CD4-positive, alpha-beta T cell treated with Interleukin-2 at 100 ng/mL for 4 hours (primary cell): ENCODE data around the gene PRR4.

Experiments
- DNase-seq: peaks from one replicate; pipeline ENCODE4 v3.0.0-alpha.2; 2020; ENCODE audit warnings: low spot score

The PRR4 gene

GRCh38 chr12:10849425-10849878 lies at the start of gene PRR4:
TSS of gene PRR4 (minus strand) at chr12:10849475. CDS start at chr12:10849437, 38 bp downstream.
- DNase-seq, result no peak

GRCh38 chr12:10896854-10897253 lies 47.6 kb upstream of the PRR4 start:
- no peak for DNase-seq

GRCh38 chr12:10891937-10892336 lies 42.7 kb upstream of the PRR4 start:
- DNase-seq, result no peak

GRCh38 chr12:10889226-10889625 lies 40.0 kb upstream of the PRR4 start:
- DNase-seq, result no peak

GRCh38 chr12:10884086-10884725 lies 34.9 kb upstream of the PRR4 start, which contains the start of gene PRH1:
TSS of gene PRH1 (minus strand) at chr12:10884255. CDS start at chr12:10884217, 38 bp downstream.
- no peak for DNase-seq

- no peak for DNase-seq
Measured at GRCh38 chr12:10873378-10873777, 24.1 kb upstream of the PRR4 start.

GRCh38 chr12:10867381-10867780 lies 18.1 kb upstream of the PRR4 start:
- DNase-seq, result no peak

GRCh38 chr12:10863512-10864218 lies 14.4 kb upstream of the PRR4 start:
- DNase-seq, result no peak

- DNase-seq, result no peak
Measured at GRCh38 chr12:10861366-10861765, 12.1 kb upstream of the PRR4 start.

- DNase-seq, result no peak
Measured at GRCh38 chr12:10855807-10856206, 6.5 kb upstream of the PRR4 start.

- DNase-seq, result no peak
Measured at GRCh38 chr12:10853776-10854175, 4.5 kb upstream of the PRR4 start.

- no peak for DNase-seq
Measured at GRCh38 chr12:10851243-10851858, 2.1 kb upstream of the PRR4 start.

GRCh38 chr12:10847744-10848143 lies 1.5 kb downstream of the PRR4 start:
- DNase-seq, result no peak

GRCh38 chr12:10842862-10843261 lies 6.4 kb downstream of the PRR4 start:
- DNase-seq, result no peak

- no peak for DNase-seq
Measured at GRCh38 chr12:10838461-10838860, 10.8 kb downstream of the PRR4 start.

GRCh38 chr12:10829994-10830393 lies 19.3 kb downstream of the PRR4 start:
- DNase-seq, result no peak

- no peak for DNase-seq
Measured at GRCh38 chr12:10826258-10826657, 23.0 kb downstream of the PRR4 start, which contains the start of gene TAS2R10. TSS of gene TAS2R10 (minus strand) at chr12:10826358. CDS start at chr12:10826269, 89 bp downstream.

- no peak for DNase-seq
Measured at GRCh38 chr12:10824957-10825356, 24.3 kb downstream of the PRR4 start.

- no peak for DNase-seq
Measured at GRCh38 chr12:10811883-10812536, 37.3 kb downstream of the PRR4 start.

GRCh38 chr12:10810068-10810467 lies 39.2 kb downstream of the PRR4 start, which contains the start of gene TAS2R9:
TSS of gene TAS2R9 (minus strand) at chr12:10810168. CDS start at chr12:10810075, 93 bp downstream.
- no peak for DNase-seq

- no peak for DNase-seq
Measured at GRCh38 chr12:10807186-10807585, 42.1 kb downstream of the PRR4 start, which contains the start of gene TAS2R8. TSS of gene TAS2R8 (minus strand) at chr12:10807286. CDS start at chr12:10806980, 306 bp downstream.

- no peak for DNase-seq
Measured at GRCh38 chr12:10802587-10802986, 46.7 kb downstream of the PRR4 start, which contains the start of gene TAS2R7. TSS of gene TAS2R7 (minus strand) at chr12:10802627. CDS start at chr12:10802570, 57 bp downstream.
